HG02763 (cell line): ENCODE measurements around the gene PARD3B.

Source experiments
- ATAC-seq: cut with Tn5 transposase; IDR thresholded peaks from one replicate; pipeline ENCODE4 v1.9.1; 2021; ENCODE audit warnings: mild to moderate bottlenecking, moderate library complexity; ENCODE audit not compliant: unreplicated experiment

The PARD3B gene

DNA sequence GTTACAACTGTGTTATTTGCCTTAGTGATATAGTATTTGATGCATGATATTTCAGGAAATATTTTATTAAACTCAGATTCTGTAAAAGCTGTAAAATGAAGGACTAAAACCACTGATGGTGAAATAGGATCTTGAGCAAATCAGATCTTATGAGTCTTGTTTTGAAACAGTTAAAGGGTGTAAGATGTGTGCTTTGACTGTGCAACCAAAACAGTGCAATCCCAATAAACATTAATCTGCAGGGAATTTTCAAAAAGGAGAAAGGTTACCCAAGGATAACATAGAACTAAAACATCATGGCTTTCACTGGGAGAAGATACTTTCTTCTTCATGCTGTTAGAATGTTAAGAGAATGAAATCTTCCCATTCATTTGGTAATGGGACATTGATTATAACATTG, 378.7 kb downstream of the PARD3B start:
- ATAC-seq = no peak

DNA sequence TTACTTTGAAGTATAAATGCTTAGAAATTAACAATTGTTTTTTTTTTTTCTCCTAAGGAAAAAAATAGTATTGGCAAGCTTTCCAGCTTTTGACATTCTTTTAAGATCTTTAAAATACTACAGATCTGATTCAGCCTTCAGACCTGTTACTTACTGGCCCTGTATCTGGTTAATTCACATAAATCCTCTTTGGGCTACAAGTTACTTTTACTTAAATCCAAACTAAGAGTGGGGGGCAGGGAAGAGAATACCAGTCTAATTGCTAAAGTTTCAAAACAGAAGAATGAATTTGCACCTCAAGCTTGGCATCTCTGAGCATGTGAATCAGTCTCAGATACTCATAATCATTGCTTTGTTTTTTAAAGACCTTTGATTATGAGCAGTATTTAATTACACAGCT, 386.3 kb downstream of the PARD3B start:
- ATAC-seq = no peak

DNA sequence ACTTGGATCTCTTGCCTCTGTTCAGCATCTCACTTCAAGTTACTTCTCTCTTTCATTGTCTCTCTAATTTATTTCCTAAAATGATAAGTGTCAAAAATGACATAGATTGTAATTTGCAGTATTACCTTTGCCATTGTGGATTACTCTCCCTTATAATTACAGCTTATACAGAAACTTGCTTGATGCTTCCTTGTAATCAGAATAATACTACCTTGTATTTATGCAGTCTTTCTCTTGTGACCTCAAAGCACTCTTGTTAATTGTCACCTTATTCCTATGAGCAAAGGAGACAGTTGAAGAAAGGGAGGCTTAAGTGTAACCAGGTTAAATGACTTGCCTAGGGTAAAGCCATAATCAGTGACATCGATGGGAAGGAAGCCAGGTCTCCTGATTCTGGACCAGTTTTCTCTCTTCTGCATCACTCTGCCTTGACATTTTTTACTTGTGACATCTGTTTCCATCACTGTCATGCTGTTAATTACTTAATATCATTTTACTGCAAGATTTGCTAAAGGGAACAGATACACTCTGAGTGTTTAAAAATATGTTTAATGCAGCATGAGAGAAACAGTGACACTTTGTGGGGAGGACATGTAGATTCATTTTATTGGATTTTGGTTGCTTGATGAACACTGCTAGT, 388.6 kb downstream of the PARD3B start:
- no peak for ATAC-seq

DNA sequence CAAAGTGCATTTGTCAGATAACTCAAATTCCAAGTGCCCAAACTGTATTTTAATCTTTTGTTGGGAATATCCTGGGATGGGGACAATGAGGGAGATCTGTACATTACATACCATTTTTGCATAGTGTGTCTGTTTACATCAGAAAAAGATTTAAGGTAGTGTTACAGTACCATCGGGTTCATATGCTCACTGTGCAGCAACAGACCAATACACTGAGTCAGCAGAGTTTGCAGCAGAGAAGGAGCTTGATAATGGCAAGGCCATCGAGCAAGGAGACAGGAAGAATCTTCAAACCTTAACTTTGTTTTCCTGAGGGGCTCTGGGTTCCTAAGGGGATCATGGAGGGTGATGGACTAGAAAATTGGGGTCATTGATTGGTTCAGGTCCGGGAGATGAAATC, 399.7 kb downstream of the PARD3B start:
- no peak for ATAC-seq

DNA sequence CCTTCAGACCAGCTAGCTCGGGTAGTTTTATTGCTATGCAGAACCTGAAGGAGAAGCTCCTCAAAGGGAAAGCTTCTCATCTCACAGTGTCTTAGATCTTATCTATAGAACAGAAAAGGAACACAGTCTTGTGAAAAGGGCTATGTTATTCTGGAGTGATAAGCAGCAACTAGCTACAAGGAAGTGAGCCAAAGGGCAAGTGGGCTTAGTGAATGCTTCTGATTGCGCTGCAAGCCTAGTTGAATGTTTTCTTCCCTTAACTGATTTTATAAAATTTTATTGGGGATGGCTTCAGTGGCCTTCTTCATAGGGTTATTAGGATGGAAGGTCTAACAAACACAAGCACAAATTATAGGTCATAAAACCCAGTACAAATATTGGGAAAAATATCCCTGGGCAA, 400.1 kb downstream of the PARD3B start:
- no peak for ATAC-seq

DNA sequence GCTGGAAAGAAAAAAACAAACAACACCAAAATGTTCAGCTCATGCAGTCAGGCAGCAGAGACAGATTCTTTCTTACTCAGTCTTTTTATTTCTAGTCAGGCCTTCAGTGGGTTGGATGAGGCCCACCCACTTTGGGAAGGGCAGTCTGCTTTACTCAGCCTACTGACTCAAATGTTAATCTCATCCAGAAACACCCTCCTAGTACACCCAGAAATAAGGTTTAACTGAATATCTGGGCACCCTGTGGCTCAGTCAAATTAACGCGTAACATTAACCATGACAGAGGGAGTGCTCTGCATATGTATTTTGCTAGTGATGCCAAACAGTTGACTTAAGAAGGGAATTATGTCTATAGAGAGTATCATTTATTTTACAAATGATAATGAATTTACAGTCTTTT, 401.6 kb downstream of the PARD3B start:
- no peak for ATAC-seq

DNA sequence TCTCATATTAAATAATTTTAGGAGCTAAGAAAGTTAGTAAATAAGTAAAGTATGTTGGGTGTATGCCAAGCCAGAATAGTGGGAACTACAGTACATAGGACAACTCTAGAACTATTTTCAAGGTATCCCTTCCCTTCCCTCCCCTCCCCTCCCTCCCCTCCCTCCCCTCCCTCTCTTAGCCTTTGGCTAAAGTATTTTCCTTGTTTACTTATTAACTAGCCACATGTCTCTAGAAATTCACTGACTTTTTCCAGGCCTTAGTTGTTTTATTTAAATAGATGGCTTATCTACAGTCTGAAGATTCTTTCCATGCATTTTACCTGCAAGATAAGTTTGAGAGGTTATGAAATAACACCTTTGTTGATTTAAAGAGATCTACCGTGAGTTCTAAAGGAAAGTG, 402.1 kb downstream of the PARD3B start:
- ATAC-seq = no peak

DNA sequence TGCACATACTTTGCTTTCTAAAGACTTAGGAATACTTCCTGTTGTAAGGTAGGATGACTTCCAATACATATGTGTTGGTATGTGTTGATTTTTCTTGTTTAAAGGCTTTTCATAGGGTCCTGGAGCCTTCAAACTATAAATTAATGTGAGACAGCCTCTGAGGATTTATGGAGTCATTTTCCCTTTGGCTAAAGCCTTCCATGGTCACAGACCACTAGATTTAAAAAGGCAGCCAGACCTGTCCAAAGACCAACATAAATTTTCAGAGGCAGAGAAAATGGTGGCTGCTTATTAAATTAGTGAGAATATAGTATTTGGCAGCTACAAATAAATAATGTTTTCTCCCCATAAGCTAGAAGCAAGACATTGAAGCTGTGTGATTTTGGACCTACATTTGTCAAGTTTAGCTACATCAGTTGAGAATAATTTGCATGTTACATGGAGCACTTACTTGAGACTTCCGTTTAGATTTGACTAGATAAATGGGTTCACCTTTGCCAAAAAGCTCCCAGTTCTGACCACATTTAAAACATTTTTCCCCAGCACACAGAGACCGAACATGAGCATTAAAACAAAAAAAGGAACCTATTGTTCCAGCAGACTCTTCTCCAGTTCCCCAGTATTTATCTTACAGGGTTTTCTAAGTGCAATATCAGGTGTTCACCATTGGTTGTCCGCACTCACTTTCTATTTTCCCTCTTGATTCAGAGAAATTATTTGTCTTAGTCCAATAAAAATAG, 402.9 kb downstream of the PARD3B start:
- ATAC-seq = no peak

DNA sequence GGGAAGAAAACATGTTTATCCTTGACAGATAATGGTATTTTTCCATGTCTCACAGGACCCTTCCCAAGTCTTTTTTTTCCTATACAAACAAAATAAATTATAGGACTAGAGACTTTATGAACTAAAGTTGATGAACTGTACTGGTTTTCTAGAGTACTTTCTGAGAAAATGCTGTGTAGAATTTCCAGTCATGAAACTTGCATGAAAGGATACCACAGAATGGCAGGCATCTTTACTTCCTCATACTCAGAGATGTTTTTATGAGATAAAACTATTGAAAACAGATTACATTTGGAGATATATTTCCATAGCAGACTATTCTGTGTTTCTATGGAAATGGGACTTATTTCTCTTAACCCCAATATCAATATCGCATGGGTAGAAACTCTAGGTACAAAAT, 403.5 kb downstream of the PARD3B start:
- ATAC-seq = no peak

DNA sequence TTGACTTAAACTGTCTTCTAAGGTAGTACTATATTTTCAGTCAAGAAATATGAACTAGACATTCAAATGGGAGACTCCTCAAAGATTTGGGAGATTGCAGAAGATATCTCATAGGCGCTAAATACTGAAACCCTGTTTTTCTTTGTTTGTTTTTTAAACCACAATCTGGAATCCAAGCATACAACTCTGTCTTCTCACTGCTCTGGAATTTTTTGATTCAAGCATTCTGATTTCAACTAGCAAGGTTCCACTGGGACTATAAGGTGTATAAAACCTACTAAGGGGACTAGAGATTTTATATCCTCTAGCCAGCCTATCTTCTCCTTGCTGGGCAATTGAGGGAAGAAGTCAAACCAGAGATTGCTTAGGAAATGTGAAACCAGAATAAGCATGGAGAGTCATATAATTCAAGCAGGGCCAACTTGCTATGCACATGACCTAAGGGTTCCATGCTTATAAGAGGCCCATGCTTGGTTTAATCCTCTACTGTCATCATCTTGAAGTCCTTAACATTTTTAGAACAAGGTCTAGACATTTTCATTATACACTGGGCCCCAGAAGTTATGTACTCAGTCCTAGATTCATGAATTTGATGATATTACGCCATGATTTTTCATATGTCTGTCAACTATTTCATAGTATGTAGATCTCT, 405.5 kb downstream of the PARD3B start:
- no peak for ATAC-seq

DNA sequence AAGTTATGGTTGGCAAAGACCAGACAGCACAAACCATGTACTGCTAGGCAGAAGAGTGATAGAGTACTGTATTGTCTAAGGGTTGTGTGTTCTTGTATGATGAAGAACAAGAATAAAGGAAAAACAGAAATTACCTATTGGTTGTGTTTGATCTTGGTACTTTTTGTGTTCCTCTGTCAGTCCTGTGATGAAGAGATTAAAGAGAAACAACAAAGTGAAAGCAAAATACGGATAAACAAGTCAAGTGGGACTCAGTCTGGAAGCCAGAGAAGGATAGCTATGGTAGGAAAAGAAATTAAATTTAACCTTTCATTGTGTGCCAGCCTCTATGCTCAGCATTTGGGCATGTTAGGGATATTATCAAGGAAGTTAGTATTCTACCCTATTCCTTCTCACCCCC, 413.1 kb downstream of the PARD3B start:
- ATAC-seq = no peak

DNA sequence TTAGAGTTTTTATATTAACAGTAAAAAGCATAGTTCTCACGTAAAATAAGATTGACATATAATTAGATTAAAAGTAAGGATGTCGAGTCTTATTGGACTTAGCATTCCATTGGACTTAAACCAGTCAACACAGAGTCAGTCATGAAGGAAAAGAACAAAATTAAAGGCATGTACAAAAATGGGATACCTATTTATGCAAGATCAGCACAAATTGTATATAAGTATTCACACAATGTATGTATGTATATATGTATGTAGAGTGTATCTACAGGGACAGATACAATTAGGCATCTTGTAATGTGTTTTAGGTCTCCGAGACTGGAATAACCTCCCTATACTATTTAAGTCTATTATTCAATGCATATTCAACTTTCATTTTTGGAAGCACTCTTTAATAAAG, 419.1 kb downstream of the PARD3B start:
- ATAC-seq = no peak

DNA sequence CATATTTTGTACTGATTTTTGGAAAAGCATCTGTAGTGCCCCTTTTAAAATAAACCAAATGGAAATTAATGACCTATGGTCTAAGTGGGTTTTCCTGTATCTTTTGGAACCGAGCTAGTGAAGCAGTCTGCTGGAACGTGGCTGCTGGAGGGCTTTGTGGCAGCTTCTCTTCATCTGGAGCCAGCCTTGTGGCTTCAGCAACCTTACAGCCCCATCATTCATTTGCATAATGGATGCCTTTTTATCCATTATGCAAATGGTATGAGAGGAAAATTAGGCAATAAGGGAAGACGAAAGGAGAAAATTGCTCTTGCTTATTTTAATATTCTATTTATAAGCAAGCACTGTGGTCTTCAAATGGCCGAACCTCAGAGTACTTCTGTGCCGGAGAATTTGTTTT, 421.0 kb downstream of the PARD3B start:
- no peak for ATAC-seq

DNA sequence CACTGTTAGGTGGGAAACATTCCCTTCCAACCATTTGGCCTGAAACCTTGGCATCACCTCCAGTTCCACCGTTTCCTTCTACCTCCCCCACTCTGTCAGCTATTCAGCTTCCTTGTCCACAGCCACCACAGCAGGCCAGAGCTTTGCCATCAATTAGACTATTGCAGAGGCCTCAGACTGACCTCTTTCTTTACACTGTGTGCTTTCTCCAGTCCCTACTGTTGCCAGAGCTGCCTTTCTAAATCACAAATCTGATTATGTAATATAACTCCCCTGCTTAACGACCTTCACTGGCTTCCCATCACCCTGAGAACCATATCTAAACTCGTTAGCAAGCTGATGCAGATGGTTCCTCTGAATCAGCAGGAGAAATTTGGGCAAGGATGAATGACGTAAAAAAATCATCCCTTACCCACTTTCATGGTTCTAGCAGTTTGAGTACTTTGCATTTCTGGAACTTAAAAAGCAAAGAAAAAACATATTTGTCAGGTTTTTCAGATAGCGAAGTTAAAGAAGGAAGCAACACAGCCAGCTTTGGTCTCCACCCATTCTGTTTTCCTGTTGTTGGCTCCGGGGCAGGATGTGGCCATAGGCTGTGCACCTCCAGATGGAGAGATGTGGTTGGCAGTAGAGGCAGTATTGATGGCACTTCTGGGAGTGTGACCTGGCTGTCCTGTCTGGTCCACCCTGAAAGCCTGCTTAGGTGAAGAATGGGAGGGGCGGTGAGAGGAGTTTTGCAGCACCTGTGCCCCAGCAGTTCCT, 422.1 kb downstream of the PARD3B start:
- no peak for ATAC-seq

DNA sequence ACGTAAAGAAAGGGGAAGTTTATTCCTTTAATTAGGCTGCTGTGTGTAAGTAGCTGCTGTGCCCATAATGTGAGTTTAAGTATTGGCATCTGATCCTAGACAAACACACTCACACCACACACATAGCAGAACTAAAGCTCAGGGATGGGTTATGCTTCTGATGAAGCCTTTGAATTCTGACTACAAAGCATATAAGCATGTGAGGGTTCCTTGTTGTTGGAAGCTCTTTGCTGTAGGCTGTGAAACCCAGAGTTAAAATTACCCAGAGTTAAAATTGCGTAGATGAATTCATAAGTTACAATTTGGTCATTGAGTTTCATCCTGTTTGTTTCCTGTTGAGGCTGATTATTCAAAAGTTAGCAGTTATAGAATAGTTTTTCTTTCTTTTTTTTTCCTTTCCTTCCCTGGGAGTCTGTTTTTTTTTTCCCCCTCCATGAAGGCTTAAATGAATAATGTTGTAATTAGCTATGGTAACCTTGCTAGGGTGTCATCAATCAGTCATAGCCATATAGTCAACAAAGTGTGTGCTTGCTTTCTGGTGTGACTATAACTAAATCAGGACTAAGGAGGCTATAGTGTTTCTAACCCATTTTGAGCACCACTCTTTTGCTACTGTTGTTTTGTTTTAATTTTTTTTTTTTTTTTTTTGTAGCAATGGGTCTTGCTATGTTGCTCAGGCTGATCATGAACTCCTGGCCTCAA, 426.1 kb downstream of the PARD3B start:
- no peak for ATAC-seq

DNA sequence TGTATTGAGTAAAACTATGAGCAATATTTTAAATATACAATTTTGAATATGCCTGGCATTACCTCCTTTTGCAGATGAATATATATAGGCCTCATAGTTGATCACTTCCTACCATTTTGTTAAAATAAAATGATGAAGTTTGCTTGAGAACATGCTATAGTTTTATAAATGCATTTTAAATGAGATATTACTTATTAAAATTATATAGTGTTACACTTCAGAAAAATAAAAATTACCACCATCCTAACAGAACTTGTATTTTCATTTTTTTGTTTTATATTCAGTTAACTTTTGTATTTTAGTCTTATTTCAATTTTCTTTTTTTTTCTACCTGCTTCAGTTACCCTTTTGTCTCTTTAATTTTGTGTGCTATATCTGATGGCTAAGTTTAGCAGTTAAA, 426.9 kb downstream of the PARD3B start:
- no peak for ATAC-seq

DNA sequence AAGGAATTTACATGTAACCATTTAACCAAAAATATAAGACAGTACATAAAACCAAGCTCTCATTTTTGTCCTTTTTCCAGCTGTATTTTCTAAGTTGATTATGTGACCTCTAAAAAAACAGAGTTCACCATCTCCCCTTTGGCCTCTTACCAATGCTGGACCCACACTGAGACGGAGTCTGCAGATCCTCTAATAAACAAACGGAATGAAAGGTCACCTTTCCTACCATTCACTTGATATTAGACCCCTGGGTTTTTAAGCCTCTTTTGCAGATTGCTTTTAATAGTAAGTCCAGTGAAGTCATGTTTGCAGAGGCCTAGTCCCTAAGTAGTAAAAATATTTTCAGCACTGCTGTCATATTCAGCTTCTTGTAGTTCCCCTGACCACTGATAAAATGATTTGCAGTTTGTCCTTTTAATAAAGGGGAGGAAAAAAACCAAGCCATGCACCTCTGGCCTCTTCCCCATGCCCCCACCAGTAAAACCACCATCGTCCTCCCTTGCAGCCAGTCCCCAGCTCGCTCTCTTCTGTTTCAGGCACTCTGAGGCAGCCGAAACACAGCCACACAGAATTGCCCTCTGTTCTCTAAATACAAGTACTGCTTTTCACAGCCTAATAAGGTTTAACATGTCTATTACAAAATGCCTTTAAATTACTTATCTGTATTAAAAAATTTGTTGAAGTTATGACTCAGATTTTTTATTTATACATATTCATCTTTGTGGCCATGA, 427.5 kb downstream of the PARD3B start:
- ATAC-seq = no peak

DNA sequence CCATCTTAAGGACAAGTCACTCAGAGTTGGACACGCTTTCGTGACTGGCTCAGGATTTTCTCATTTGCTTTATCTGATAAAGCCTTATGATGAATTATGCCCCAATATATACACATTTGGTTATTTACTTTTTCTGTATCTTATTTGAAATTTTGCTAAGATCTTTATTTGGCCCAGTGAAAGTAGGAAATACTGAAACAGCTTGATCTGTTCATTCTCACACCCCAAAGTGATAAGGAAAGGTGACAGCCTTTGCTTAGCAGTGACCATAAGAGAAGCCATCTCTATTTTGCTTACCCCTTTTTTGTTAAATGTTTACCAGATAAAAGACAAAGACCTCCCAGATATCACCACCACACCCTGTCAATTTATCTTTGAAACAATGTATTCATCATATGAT, 428.3 kb downstream of the PARD3B start:
- no peak for ATAC-seq

DNA sequence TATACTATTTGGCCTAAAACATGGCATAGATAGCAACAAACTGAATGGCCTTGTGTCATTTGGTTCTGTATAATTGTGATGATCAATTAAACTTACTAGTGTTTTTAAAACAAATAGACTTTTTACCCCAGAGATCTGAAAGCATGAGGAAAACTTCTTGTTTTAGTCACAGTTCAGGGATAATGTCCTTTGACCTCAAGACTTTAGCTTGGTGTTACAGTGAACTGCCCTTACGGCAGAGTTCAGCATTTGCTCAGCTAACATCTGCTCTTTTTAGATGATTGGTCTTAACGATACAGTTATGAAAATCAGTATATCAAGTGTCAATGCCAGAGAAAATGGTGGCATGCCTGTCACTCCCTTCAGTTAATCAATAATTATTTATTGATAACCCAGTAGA, 429.2 kb downstream of the PARD3B start:
- ATAC-seq = no peak

DNA sequence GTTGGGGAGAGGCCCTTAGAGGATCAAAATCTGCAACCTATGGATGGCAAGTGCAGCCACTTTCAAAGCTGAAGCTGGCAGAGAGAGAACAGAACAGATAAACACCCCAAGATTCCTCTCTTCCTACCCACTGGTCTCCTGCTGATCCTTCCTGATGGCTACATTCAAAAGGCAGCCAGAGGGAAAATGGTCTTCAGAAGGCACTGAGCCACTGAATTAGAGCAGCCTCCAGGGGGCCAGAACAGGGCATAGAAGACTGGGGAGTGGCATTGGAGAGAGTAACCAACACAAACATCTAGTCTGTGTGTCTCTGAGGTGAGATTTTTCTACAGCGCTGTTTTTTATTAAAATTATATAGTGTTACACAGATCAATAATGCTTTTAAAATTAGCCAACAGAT, 432.6 kb downstream of the PARD3B start:
- no peak for ATAC-seq
